HepG2 (cell line): ENCODE measurements around the gene LIMCH1. TPM values are rescaled to one million over a fixed set of nuclear protein-coding genes. Genes with fewer than 3 reads are reported as not detected.

Experiments
- ATAC-seq: fragments of 200-7000 bp; cut with Tn5 transposase; 3 replicates; pipeline ENCODE4 v1.9.1; 2020; ENCODE audit warnings: mild to moderate bottlenecking, moderate library complexity
- BruUV-seq: library from RNA; stranded (reverse); fragments of 400-500 nt; replicated peaks from 2 replicates; lab custom pipeline; 2021; lab: Mats Ljungman, UMichigan
- CTCF ChIA-PET: fragments of 300-600 bp; formaldehyde crosslinking; extraction: SDS; loops from one replicate; lab custom pipeline; 2021; ENCODE audit warnings: low total read pairs, inconsistent platforms, low intra/inter-chr PET ratio; lab: Yijun Ruan, JAX
- POLR2A ChIA-PET: fragments of 350-600 bp; sonication (Branson Sonifier 250); formaldehyde crosslinking; loops from one replicate; lab custom pipeline; 2020; ENCODE audit warnings: antibody characterized with exemption, inconsistent platforms; lab: Yijun Ruan, JAX
- DNase-seq: peaks from one replicate; pipeline ENCODE4 v3.0.0-alpha.2; 2015; ENCODE audit warnings: low spot score
- FAIRE-seq: peaks from 3 replicates; lab custom pipeline; 2011; peaks lifted over from hg19 to GRCh38; lab: Jason Lieb, UNC
- H2AFZ ChIP-seq: one replicate; pipeline ENCODE4 v1.6.1; 2011; ENCODE audit warnings: low read length, inconsistent platforms
- H3K27ac ChIP-seq: fragments of 300-600 bp; 3 replicates; pipeline ENCODE4 v1.8.0; 2011; ENCODE audit warnings: mixed run types, mild to moderate bottlenecking, mixed read lengths, low read length, inconsistent platforms; ENCODE audit not compliant: insufficient read depth; ENCODE audit errors: extremely low read length
- H3K27me3 ChIP-seq, 2 experiments: fragments of 200-600 bp in 1 of 2; 2 replicates in 1 of 2; 3 replicates in 1 of 2; pipeline versions ENCODE4 v1.6.0 to v1.8.0; 2011; ENCODE audit warnings: low read length in 2 of 2, mild to moderate bottlenecking in 2 of 2, moderate library complexity in 2 of 2, inconsistent platforms in 1 of 2; ENCODE audit not compliant: insufficient read depth in 2 of 2, control insufficient read depth in 1 of 2
- H3K36me3 ChIP-seq, 2 experiments: fragments of 200-600 bp in 1 of 2; replicated peaks in 1 of 2; 2 replicates in 1 of 2; 3 replicates in 1 of 2; pipeline versions ENCODE4 v1.5.1 to v1.8.0; 2011; ENCODE audit warnings: low read length in 2 of 2, inconsistent platforms in 1 of 2; ENCODE audit not compliant: insufficient read depth in 2 of 2, control insufficient read depth in 1 of 2
- H3K4me1 ChIP-seq: 2 replicates; pipeline ENCODE4 v1.5.1; 2012; ENCODE audit warnings: low read length, inconsistent platforms; ENCODE audit not compliant: insufficient read depth
- H3K4me2 ChIP-seq: 2 replicates; pipeline ENCODE4 v1.6.0; 2011; ENCODE audit warnings: low read depth, low read length, inconsistent platforms
- H3K4me3 ChIP-seq, 3 experiments: fragments of 200-600 bp in 1 of 3; sonication (generic), shearing (Covaris generic) in 1 of 3; replicated peaks in 1 of 3; 2 replicates each; pipeline ENCODE4 v1.5.1; 2011 to 2016; ENCODE audit warnings: low read length in 3 of 3, inconsistent platforms in 2 of 3, low read depth in 2 of 3, mild to moderate bottlenecking in 2 of 3, control low read depth in 1 of 3, mixed read lengths in 1 of 3; ENCODE audit not compliant: insufficient read depth in 1 of 3
- H3K79me2 ChIP-seq: one replicate; pipeline ENCODE4 v1.6.1; 2011; ENCODE audit warnings: low read length, inconsistent platforms; ENCODE audit not compliant: insufficient read depth
- H3K9ac ChIP-seq: 2 replicates; pipeline ENCODE4 v1.6.0; 2011; ENCODE audit warnings: mild to moderate bottlenecking, low read depth, low read length, inconsistent platforms; ENCODE audit not compliant: insufficient read depth
- H3K9me3 ChIP-seq: 2 replicates; pipeline ENCODE4 v1.5.1; 2012; ENCODE audit warnings: mild to moderate bottlenecking, low read length
- H4K20me1 ChIP-seq: 2 replicates; pipeline ENCODE4 v1.6.0; 2011; ENCODE audit warnings: inconsistent platforms, mild to moderate bottlenecking, low read length, moderate library complexity; ENCODE audit not compliant: insufficient read depth
- CBX1 ChIP-seq: IDR thresholded peaks from one replicate; pipeline ENCODE4 v1.6.1; 2016; ENCODE audit warnings: antibody characterized with exemption, low read depth
- MTF2 ChIP-seq: sonication (generic); formaldehyde crosslinking; IDR thresholded peaks from 2 replicates; pipeline ENCODE4 v1.5.0; 2020; ENCODE audit warnings: missing genetic modification reagents, borderline replicate concordance
- NFE2 ChIP-seq: sonication (generic); formaldehyde crosslinking; IDR thresholded peaks from 2 replicates; pipeline ENCODE4 v1.4.0; 2020; ENCODE audit warnings: missing genetic modification reagents
- SMARCC2 ChIP-seq: fragments of 450-650 bp; IDR thresholded peaks from 2 replicates; pipeline ENCODE4 v1.6.1; 2017; ENCODE audit warnings: antibody characterized with exemption, mild to moderate bottlenecking
- SRSF4 ChIP-seq: fragments of 200-400 bp; formaldehyde crosslinking; IDR thresholded peaks from one replicate; pipeline ENCODE4 v1.6.1; 2018; ENCODE audit warnings: mild to moderate bottlenecking, low read depth, low read length, moderate library complexity; ENCODE audit not compliant: poor library complexity, severe bottlenecking
- TBX2 ChIP-seq: sonication (generic); formaldehyde crosslinking; IDR thresholded peaks from 2 replicates; pipeline ENCODE4 v1.5.0; 2020; ENCODE audit warnings: missing genetic modification reagents, mild to moderate bottlenecking, borderline replicate concordance
- ZNF510 ChIP-seq: sonication (generic); formaldehyde crosslinking; IDR thresholded peaks from 2 replicates; pipeline ENCODE4 v1.4.0; 2020; ENCODE audit warnings: low read depth, mild to moderate bottlenecking, missing genetic modification reagents
- ZNF841 ChIP-seq: sonication (generic); formaldehyde crosslinking; IDR thresholded peaks from 2 replicates; pipeline ENCODE4 v1.8.1; 2023; ENCODE audit warnings: missing genetic modification reagents, borderline replicate concordance
- ZSCAN12 ChIP-seq: sonication (generic); formaldehyde crosslinking; IDR thresholded peaks from 2 replicates; pipeline ENCODE4 v1.9.0; 2021; ENCODE audit warnings: mild to moderate bottlenecking, missing genetic modification reagents
- ZSCAN25 ChIP-seq: sonication (generic); formaldehyde crosslinking; IDR thresholded peaks from 2 replicates; pipeline ENCODE4 v1.8.0; 2022; ENCODE audit warnings: mild to moderate bottlenecking, missing genetic modification reagents
- WGBS: methylation state at CpG from one replicate; pipeline ENCODE4 v1.1.6; 2017; ENCODE audit warnings: low lambda C conversion rate; 5-methylcytosine and 5-hydroxymethylcytosine counted together
- in situ Hi-C: cut with HindIII; loops from 2 replicates; pipeline ENCODE4 v1.10.0; 2017; ENCODE audit warnings: low pct_unique_long_range_greater_than_20kb; ENCODE audit not compliant: extremely low pct_ligation_motif_present
- intact Hi-C: fragments of 100-400 bp; cut with micrococcal nuclease; formaldehyde crosslinking; loops from one replicate; pipeline ENCODE4 v1.10.0; 2022; ENCODE audit not compliant: unreplicated experiment
- polyA plus RNA-seq, 8 experiments: library from polyadenylated mRNA; depleted of rRNA in 3 of 8; stranded (reverse) in 7 of 8; unstranded in 1 of 8; fragments of >200 nt; fragmentation: Illumina TruSeq in 4 of 8; extraction: Trizol in 4 of 8; gene quantifications; 2 replicates each; pipeline versions ENCODE4 v1.2.1 to v1.2.3, GENCODE V29; 2011 to 2016; ENCODE audit warnings: low read depth in 4 of 8, missing spikeins in 1 of 8, mixed read lengths in 1 of 8; ENCODE audit not compliant: insufficient read depth in 1 of 8
- total RNA-seq, 5 experiments: library from RNA; depleted of rRNA; stranded (reverse); fragments of >200 nt; fragmentation: Illumina TruSeq; extraction: Trizol; gene quantifications; 2 replicates each; pipeline ENCODE4 v1.2.3, GENCODE V29; 2016; ENCODE audit warnings: low read depth in 1 of 5
- TF ChIP-seq, protein P1 (sequence below): sonication (generic); formaldehyde crosslinking; IDR thresholded peaks from 2 replicates; pipeline ENCODE4 v1.5.0; 2020; ENCODE audit warnings: missing genetic modification reagents

The LIMCH1 gene
- total and polyA plus RNA-seq, 2 of the 13 experiments (the other 11 are each of a cell fraction or from before 2014, with no cell fraction given), result 0.04 TPM; not detected in 1

DNA sequence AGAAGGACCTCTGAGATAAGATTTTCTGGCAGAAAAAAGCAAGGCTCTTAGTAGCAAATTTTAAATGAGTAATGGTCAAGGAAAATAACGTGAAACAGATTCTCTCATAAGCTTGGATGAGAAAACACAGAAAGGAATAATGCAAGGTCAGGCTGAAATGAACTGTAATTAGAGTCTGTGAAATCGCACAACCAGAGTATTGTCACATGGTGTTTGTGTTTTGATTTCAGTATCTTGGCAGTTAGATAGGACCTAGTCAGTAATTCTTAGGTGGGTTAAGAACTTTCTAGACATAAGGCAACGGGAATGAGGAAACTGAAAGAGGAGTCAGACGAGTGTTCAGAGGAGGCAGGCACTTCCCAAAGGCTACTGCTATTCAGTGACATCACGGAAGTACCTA, 34.6 kb downstream of the LIMCH1 start:
- Histone ChIP-seq H3K27me3 (peaks cover 0 to 3% of the 10 kb centered on the region in 2 experiments; a peak in 2 of 5 replicates), H3K79me2 (no peaks in the 10 kb centered on the region), H3K9me3 (no peaks in the 10 kb centered on the region), H3K4me1 (no peaks in the 10 kb centered on the region), H2AFZ (no peak overlapping the region), H4K20me1 (no peaks in the 10 kb centered on the region), H3K36me3 (no peaks in the 10 kb centered on the region), H3K4me2 (no peak overlapping the region), H3K27ac (no peak overlapping the region), H3K9ac (no peak overlapping the region), H3K4me3 (no peak overlapping the region)
- ChIA-PET CTCF (no interaction called here), POLR2A (no interaction called here)
- no peak for FAIRE-seq
- no TSS peak for BruUV-seq
- TF ChIP-seq TBX2, result no peak
- no peak for TF ChIP-seq ZNF841 (CRISPR knock-in tag)
- TF ChIP-seq CBX1, result no peak
- TF ChIP-seq ZSCAN12 (CRISPR knock-in tag), result no peak
- TF ChIP-seq ZSCAN25 (CRISPR knock-in tag), result no peak
- TF ChIP-seq, protein P1, sequence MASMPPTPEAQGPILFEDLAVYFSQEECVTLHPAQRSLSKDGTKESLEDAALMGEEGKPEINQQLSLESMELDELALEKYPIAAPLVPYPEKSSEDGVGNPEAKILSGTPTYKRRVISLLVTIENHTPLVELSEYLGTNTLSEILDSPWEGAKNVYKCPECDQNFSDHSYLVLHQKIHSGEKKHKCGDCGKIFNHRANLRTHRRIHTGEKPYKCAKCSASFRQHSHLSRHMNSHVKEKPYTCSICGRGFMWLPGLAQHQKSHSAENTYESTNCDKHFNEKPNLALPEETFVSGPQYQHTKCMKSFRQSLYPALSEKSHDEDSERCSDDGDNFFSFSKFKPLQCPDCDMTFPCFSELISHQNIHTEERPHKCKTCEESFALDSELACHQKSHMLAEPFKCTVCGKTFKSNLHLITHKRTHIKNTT (CRISPR knock-in tag), result no peak
- TF ChIP-seq NFE2 (CRISPR knock-in tag), result no peak
- DNase-seq, result no peak
- intact Hi-C loops (no loop called here), in situ Hi-C loops (no loop called here)
- WGBS, result 9% methylated on average over 5 of the region's 5 CpGs
- ATAC-seq, result no peak

DNA sequence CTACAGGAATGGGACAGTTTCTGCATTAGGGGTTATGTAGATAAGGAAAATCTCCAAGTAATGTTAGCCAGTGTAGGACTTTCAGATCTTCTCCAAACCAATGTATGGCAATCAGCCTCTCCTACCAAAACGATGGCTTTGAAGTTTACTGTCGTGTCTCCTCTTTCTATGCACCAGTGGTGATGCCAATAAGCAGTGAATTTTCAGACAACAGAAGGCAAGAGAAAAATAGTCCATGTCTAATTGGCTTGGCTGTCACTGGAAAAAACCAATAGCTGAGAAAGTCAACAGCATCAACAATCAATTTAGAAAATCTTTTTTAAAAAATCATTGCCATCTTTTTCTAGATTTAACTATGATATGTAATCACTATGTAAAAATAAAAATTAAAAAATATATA, 35.0 kb downstream of the LIMCH1 start:
- Histone ChIP-seq H3K27ac (no peak overlapping the region), H3K4me3 (no peak overlapping the region), H3K4me2 (no peak overlapping the region), H3K9ac (no peak overlapping the region), H3K9me3 (no peaks in the 10 kb centered on the region), H4K20me1 (no peaks in the 10 kb centered on the region), H3K4me1 (no peaks in the 10 kb centered on the region), H2AFZ (no peak overlapping the region), H3K27me3 (peaks cover 0 to 3% of the 10 kb centered on the region in 2 experiments; a peak in 2 of 5 replicates), H3K36me3 (no peaks in the 10 kb centered on the region), H3K79me2 (no peaks in the 10 kb centered on the region)
- ChIA-PET CTCF (no interaction called here), POLR2A (no interaction called here)
- intact Hi-C loops, result no loop called here
- in situ Hi-C loops, result no loop called here
- DNase-seq (no peak), ATAC-seq (no peak), FAIRE-seq (no peak)
- WGBS, result 0% methylated on average over 2 of the region's 2 CpGs
- no TSS peak for BruUV-seq
- no peak for TF ChIP-seq ZNF510 (CRISPR knock-in tag)
- TF ChIP-seq SRSF4, result no peak
- no peak for TF ChIP-seq SMARCC2
- TF ChIP-seq MTF2 (CRISPR knock-in tag), result no peak
